GM20000 (cell line): ENCODE data around the gene ADAMTSL3.

Experiments used
- DNase-seq: peaks from one replicate; pipeline ENCODE4 v3.0.0; 2012; ENCODE audit warnings: low spot score
- TF ChIP-seq, protein P1 (sequence below): IDR thresholded peaks from 2 replicates; pipeline ENCODE4 v1.5.1; 2012; ENCODE audit warnings: mild to moderate bottlenecking, control low read depth; ENCODE audit errors: extremely low read depth, missing control alignments

Gene ADAMTSL3

DNA sequence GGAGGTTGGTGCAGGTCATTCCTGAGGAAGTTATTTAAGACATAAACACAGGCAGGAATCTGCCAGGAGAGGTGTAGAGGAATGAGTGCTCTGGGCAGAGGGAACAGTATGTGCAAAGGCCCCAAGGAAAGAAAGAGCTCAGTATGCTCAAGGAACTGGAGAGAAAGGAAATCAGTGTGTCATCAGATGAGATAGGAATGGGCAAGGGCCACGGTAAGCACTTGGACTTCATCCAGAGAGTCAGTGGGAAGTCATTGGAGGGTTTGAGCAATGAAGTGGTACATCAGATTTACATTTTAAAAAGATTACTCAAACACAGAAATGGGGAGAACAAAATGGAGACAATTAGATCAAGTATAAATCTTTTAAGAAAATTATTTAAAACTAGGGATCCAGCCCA is 272.2 kb downstream of the ADAMTSL3 start:
- TF ChIP-seq, protein P1, sequence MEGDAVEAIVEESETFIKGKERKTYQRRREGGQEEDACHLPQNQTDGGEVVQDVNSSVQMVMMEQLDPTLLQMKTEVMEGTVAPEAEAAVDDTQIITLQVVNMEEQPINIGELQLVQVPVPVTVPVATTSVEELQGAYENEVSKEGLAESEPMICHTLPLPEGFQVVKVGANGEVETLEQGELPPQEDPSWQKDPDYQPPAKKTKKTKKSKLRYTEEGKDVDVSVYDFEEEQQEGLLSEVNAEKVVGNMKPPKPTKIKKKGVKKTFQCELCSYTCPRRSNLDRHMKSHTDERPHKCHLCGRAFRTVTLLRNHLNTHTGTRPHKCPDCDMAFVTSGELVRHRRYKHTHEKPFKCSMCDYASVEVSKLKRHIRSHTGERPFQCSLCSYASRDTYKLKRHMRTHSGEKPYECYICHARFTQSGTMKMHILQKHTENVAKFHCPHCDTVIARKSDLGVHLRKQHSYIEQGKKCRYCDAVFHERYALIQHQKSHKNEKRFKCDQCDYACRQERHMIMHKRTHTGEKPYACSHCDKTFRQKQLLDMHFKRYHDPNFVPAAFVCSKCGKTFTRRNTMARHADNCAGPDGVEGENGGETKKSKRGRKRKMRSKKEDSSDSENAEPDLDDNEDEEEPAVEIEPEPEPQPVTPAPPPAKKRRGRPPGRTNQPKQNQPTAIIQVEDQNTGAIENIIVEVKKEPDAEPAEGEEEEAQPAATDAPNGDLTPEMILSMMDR = no peak
- DNase-seq = no peak

DNA sequence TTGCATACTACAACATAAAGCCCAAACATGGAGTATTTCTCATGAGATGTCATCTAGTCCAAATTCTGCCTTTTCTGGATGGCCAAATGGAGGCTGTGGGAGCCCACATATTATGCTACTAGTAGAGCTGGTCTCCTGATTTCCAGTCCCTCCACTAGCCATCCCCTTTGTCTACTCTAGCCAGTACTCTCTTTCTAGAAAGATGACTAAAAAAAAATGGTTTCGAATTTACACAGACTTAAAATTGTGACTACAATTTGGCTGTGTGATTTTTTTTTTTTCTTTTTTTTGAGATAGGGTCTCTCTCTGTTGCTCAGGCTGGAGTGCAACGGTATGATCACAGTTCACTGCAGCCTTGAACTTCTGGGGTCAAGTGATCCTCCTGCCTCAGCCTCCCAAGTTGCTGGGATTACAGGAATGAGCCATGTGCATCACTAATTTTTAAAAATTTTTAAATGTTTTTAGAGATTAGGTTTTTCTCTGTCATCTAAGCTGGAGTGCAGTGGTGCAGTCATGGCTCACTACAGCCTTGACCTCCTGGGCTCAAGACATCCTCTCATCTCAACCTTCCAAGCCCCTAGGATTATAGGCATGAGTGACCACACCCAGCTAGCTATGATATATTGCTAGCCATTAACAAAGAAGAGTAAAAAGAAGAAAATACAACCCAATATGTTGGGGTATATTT is 273.9 kb downstream of the ADAMTSL3 start:
- TF ChIP-seq, protein P1 = no peak
- peak; percentile 18 for DNase-seq

DNA sequence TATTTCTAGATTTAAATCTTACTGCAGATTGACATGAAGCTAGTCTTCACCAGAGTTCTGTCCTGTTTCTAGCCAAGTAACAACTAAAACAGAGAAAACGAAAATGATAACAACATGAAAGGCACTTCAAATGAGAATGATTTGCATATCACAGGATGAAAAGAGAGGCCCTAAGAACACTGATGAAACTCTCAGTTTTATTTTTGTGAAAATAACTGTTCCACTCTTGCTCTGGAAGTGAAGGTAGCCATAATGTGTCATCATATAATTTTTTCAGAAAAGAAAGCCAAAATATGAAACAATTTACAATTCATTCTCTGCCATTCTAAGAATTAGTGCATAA is 274.4 kb downstream of the ADAMTSL3 start:
- TF ChIP-seq, protein P1 = no peak
- DNase-seq = peak; percentile 51

DNA sequence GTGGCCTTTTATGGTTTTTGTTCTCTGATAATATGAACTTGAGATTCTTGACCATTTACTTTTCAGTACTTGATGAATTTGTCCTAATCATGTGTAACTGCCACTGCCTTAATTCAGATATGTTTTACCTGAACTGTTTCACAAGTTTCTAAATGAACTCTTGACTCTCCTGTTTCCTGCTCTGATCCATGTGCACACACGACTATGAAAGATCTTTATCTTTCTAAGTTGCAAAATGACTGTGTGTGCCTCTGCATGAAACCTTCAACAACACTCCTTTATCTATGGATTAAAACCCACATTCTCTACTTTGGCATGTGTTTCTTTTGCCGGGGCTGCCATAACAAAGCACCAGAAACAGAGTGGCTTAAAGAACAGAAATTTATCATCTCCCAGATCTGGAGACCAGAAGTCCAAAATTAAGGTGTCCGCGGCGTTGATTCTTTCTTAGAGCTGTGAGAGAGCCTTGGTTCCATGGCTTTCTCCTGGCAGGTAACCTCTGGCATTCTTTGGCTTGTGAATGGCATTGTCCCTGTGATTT is 275.0 kb downstream of the ADAMTSL3 start:
- DNase-seq = no peak
- TF ChIP-seq, protein P1 = no peak

DNA sequence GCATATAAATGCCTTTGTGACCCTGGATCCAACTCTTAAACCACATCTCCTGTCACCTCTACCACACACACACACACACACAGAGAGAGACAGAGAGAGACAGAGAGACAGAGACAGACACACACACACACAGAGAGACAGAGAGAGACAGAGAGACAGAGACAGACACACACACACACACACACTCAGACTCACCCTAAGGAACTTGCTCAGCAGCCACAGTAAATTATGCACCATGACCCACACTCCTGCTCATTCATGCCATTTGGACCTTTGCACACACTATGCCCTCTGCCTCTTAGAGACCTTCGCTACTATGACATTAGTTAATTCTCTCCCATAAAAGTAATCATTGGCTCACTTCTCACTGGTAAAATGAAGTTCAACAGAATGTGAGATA is 275.7 kb downstream of the ADAMTSL3 start:
- TF ChIP-seq, protein P1 = no peak

DNA sequence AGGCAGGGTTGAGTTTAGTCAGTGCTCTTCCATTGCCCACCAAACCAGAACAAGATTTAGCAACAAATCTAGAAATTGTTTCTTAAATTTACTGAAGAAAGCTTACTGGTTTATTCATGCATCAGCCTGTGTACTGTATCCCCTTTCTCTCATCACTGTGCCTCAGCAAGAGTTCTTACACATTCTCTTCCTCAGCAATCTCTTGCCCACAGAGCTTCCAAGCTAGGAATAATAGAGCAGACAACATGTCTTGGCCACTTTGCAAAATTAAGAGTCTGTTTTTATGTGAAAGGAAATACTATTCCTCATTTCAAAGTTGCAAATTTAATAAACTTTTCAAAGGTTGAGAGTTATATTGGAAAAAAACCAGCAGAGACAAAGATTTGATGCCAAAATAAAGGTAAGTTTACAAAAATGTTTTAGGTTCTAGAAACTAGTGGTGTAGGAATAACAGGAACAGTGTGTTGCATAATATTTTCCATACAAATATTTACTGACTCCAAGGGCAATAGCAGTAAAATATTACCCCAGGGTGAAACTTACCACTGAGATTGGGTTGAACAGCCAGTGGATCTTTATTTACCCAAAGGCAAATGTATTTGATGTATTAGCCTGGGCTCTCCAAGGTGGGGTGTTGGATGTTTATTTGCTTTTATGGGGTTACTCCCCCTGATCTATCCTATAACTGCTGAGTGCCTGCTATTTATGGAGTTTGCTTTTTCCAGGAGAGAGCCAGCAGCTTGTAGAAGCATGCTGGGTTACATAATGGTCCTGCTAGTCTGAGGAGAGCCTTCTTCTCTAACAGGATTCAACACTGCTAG is 276.7 kb downstream of the ADAMTSL3 start:
- no peak for DNase-seq

More for the DNA sequence above, 275.7 kb downstream of the ADAMTSL3 start:
- no peak for DNase-seq

More for the DNA sequence above, 276.7 kb downstream of the ADAMTSL3 start:
- TF ChIP-seq, protein P1 = no peak
